ENCODE results near the gene USP48.

DNA sequence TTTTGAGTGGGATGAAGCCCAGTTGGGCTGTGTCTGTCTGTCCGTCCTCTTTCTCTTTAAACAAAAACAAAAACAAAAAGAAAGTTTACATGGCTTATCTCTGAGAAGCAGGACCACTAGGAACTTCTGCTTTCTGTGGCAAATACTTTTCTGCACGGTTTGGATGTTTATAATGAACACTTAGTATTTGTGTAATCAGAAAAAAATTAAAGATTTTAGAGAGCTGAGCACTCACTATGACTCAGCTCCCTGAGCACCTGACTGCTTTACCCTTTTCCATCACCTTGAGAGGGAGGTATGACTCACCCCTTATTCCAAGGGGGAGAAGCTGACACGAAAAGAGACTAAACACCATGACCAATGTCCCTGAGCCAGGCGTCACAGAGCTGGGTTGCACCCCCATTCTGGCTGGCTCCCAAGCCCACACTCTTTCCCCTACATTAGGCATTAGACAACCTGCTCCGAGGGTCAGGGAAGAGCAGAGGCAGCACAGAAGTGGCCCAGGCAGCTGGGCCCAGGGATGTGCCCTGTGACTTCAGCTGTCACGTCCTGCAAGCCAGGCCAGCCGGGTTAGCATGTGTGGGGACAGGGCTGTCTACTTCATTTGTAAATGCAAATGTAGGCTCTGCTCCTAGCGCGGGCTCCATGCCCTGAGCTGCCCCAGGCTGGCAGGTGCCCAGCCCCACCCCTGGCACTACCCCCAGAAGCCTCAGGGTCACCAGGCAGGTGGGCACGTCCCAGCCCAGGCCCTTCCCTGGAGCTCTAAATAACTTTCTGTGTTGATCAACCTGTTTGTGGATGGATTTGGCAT lies 144.2 kb downstream of the USP48 start:
- TF ChIP-seq POLR2A (IDR thresholded peaks at IDR 0.05) (no peak), POLR2AphosphoS5 (IDR thresholded peaks at IDR 0.05) (no peak)
- TF ChIP-seq, protein P1, sequence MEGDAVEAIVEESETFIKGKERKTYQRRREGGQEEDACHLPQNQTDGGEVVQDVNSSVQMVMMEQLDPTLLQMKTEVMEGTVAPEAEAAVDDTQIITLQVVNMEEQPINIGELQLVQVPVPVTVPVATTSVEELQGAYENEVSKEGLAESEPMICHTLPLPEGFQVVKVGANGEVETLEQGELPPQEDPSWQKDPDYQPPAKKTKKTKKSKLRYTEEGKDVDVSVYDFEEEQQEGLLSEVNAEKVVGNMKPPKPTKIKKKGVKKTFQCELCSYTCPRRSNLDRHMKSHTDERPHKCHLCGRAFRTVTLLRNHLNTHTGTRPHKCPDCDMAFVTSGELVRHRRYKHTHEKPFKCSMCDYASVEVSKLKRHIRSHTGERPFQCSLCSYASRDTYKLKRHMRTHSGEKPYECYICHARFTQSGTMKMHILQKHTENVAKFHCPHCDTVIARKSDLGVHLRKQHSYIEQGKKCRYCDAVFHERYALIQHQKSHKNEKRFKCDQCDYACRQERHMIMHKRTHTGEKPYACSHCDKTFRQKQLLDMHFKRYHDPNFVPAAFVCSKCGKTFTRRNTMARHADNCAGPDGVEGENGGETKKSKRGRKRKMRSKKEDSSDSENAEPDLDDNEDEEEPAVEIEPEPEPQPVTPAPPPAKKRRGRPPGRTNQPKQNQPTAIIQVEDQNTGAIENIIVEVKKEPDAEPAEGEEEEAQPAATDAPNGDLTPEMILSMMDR (IDR thresholded peaks at IDR 0.05 in 8 of 11, conservative IDR thresholded peaks at IDR 0.05 in 3 of 11), result no peak

Data from spleen (tissue), 7 donors.